ENCODE results near the gene RAB11B.
"Not testable (repeated sequence)": the region's sequence is repeated elsewhere in the genome, so short reads cannot be mapped to it uniquely, and the experiment has no call there.

Gene RAB11B

DNA sequence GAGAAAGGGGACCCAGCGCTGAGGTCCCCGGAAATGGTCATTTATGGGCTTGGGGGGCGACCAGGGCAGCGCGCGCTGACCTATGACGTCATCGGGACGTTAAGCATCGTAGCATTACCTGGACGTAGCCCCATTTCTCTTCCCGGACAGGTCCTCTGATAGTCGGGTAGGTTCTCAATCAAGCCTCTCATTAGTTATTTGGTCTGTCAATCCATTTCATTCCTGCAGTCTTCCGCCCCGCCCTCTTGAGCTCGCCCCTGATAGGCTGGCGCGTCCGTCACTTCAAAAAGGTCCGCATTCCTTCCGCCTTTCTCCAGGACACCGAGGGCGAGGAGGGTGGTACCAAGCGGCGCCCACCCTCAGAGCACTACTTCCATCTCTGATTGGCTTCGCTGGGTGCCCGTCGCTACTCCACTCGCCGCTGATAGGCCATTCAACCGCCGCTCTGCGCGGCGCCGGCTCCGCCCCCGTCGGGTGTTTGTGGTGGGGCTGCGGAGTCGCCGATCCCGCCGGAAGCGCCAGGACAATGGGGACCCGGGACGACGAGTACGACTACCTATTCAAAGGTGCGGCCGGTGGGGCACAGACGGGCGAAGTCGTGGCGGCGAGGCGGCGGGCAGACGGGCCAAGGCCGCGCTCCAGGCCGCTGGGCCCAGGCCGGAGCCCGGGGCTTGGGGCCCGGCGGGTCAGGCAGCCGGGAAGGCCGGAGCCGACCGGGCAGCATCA lies at the start of gene RAB11B:
TSS of gene RAB11B (plus strand) at position 470 of the 726 bp plus-strand sequence. CDS start at position 527, 57 bp downstream.
- Mint-ChIP-seq H3K9me3 (no peaks in the 10 kb centered on the region), H3K27ac (peak within 1 kb of the TSS; percentile 95), H3K4me3 (peak within 1 kb of the TSS; percentile 89), H3K27me3 (ENCODE audit: low read depth) (no peaks in the 10 kb centered on the region), H3K36me3 (ENCODE audit: low read depth) (peaks cover 3% of the 10 kb centered on the region), H3K4me1 (ENCODE audit: low read depth) (peaks cover 15% of the 10 kb centered on the region)

GRCh38 chr19:8341504-8341903 lies 48.7 kb upstream of the RAB11B start:
- not testable (repeated sequence) for H3K36me3 Mint-ChIP-seq (ENCODE audit: low read depth); H3K4me3 Mint-ChIP-seq; H3K27ac Mint-ChIP-seq

GRCh38 chr19:8342316-8342683 lies 47.9 kb upstream of the RAB11B start:
- Mint-ChIP-seq H3K4me1 (ENCODE audit: low read depth) (peaks cover 2% of the 10 kb centered on the region), H3K27ac (no peak overlapping the region), H3K9me3 (no peaks in the 10 kb centered on the region), H3K36me3 (ENCODE audit: low read depth) (no peaks in the 10 kb centered on the region), H3K4me3 (no peak overlapping the region), H3K27me3 (ENCODE audit: low read depth) (peaks cover 54% of the 10 kb centered on the region)

More at GRCh38 chr19:8341504-8341903, 48.7 kb upstream of the RAB11B start:
- not testable (repeated sequence) for H3K9me3 Mint-ChIP-seq; H3K4me1 Mint-ChIP-seq (ENCODE audit: low read depth)
- H3K27me3 Mint-ChIP-seq (ENCODE audit: low read depth) = peaks cover 55% of the 10 kb centered on the region

- H3K4me3 Mint-ChIP-seq = peak within 1 kb of the TSS; percentile 69
- H3K36me3 Mint-ChIP-seq (ENCODE audit: low read depth) = no peaks in the 10 kb centered on the region
- H3K27ac Mint-ChIP-seq = no peak within 1 kb of the TSS
- no peaks in the 10 kb centered on the region for H3K9me3 Mint-ChIP-seq
- peaks cover 2% of the 10 kb centered on the region for H3K4me1 Mint-ChIP-seq (ENCODE audit: low read depth)
- peaks cover 49% of the 10 kb centered on the region for H3K27me3 Mint-ChIP-seq (ENCODE audit: low read depth)
These were observed 47.3 kb upstream of the RAB11B start, which contains the start of gene KANK3 for GRCh38 chr19:8342684-8343482. Gene KANK3 (minus strand): TSS chr19:8343262. CDS start chr19:8337828, 5,434 bp downstream.

- H3K27me3 Mint-ChIP-seq (ENCODE audit: low read depth) = peaks cover 45% of the 10 kb centered on the region
- H3K4me3 Mint-ChIP-seq = peak overlapping the region; percentile 69
These were observed 46.7 kb upstream of the RAB11B start for GRCh38 chr19:8343483-8343844.

DNA sequence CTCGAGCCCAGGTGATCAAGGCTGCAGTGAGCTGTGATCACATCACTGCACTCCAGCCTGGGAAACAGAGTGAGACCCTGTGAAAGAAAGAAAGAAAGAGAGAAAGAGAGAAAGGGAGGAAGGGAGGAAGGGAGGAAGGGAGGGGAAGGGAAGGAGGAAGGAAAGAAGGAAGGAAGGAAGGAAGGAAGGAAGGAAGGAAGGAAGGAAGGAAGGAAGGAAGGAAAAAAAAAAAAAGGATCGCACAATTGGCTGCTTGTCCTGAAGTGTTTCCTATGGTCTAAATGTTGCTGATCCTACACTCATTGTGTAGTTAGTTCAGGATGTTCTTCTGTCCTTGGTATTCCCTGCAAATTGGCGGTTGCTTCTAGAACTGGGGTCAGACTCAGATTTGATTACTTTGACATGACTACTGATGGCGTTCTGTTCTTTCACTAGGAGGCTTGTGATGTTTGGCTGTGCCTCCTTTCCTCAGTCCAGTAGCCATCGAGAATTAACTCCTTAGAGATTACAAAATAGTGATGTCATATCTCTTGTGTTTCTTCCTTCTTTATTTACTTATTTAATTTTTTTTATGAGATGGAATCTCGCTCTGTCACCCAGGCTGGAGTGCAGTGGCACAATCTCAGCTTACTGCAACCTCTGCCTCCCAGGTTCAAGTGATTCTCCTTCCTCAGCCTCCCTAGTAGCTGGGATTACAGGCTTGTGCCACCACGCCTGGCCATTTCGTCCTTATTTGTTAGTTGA lies 40.4 kb upstream of the RAB11B start:
- not testable (repeated sequence) for H3K4me3 Mint-ChIP-seq; H3K36me3 Mint-ChIP-seq (ENCODE audit: low read depth); H3K4me1 Mint-ChIP-seq (ENCODE audit: low read depth); H3K27ac Mint-ChIP-seq; H3K9me3 Mint-ChIP-seq
- H3K27me3 Mint-ChIP-seq (ENCODE audit: low read depth) = peaks cover 24% of the 10 kb centered on the region

More at GRCh38 chr19:8343483-8343844, 46.7 kb upstream of the RAB11B start:
- Mint-ChIP-seq H3K4me1 (ENCODE audit: low read depth) (peaks cover 2% of the 10 kb centered on the region), H3K9me3 (no peaks in the 10 kb centered on the region), H3K27ac (no peak overlapping the region), H3K36me3 (ENCODE audit: low read depth) (no peaks in the 10 kb centered on the region)

GRCh38 chr19:8352134-8352827 lies 37.9 kb upstream of the RAB11B start:
- no peaks in the 10 kb centered on the region for H3K9me3 Mint-ChIP-seq
- no peak overlapping the region for H3K4me3 Mint-ChIP-seq
- H3K36me3 Mint-ChIP-seq (ENCODE audit: low read depth) = no peaks in the 10 kb centered on the region
- H3K27me3 Mint-ChIP-seq (ENCODE audit: low read depth) = peaks cover 20% of the 10 kb centered on the region
- H3K27ac Mint-ChIP-seq = no peak overlapping the region
- peaks cover 8% of the 10 kb centered on the region for H3K4me1 Mint-ChIP-seq (ENCODE audit: low read depth)

DNA sequence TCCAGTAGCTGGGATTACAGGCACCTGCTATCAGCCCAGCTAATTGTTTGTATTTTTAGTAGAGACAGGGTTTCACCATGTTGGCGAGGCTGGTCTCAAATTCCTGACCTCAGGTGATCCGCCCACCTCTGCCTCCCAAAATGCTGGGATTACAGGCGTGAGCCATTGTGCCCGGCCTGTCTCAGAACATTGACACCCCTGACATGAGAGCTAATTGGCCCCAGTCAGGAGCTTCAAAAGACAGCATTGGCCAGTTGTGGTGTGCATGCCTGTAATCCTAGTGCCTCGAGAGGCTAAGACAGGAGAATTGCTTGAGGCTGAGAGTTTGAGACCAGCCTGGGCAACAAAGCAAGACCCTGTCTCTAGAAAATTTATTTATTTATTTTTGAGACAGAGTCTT lies 37.3 kb upstream of the RAB11B start:
- not testable (repeated sequence) for H3K9me3 Mint-ChIP-seq

DNA sequence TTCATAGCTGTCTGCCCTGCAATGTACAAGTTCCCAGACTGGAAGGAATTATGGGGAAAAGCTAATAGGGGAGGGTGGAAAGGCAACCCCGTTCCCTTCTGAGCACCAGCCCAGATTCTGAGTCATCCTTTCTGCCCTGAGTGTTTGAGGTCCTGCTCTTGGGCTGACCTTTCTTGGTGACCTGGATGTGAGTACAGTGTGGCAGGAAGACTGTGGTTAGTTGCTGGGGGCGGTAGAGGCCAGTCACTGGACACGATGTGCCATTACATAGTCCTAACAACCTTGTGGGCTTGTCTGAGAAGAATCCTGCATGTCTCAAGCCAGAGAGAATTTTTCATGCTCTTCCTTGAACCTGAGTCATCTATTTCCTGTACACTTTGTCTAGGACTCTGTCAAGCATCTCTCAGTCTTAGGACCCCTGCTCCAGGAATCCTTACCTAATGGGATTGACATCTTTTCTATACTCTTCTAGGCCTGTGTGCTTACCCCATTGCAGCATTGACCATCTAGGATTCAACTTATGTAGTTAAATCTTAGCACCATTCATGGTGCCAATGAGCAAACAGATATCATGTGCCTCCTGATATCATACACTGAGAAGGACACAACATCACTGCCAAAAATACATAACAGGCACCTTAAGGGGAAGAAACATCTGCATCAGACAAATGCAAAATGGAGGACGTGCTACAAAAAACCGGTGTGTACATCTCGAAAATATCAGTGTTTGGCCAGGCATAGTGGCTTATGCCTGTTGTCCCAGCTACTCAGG lies 34.3 kb upstream of the RAB11B start:
- H3K27ac Mint-ChIP-seq = no peak overlapping the region
- H3K9me3 Mint-ChIP-seq = no peaks in the 10 kb centered on the region
- peaks cover 8% of the 10 kb centered on the region for H3K4me1 Mint-ChIP-seq (ENCODE audit: low read depth)
- no peak overlapping the region for H3K4me3 Mint-ChIP-seq
- peaks cover 18% of the 10 kb centered on the region for H3K27me3 Mint-ChIP-seq (ENCODE audit: low read depth)
- no peaks in the 10 kb centered on the region for H3K36me3 Mint-ChIP-seq (ENCODE audit: low read depth)

More for the DNA sequence above, 37.3 kb upstream of the RAB11B start:
- peaks cover 20% of the 10 kb centered on the region for H3K27me3 Mint-ChIP-seq (ENCODE audit: low read depth)
- not testable (repeated sequence) for H3K4me3 Mint-ChIP-seq; H3K4me1 Mint-ChIP-seq (ENCODE audit: low read depth); H3K36me3 Mint-ChIP-seq (ENCODE audit: low read depth); H3K27ac Mint-ChIP-seq

- Mint-ChIP-seq H3K27me3 (ENCODE audit: low read depth) (peaks cover 8% of the 10 kb centered on the region), H3K27ac (no peak overlapping the region), H3K4me1 (ENCODE audit: low read depth) (peaks cover 7% of the 10 kb centered on the region), H3K36me3 (ENCODE audit: low read depth) (no peaks in the 10 kb centered on the region), H3K4me3 (no peak overlapping the region), H3K9me3 (no peaks in the 10 kb centered on the region)
These were observed 33.1 kb upstream of the RAB11B start for GRCh38 chr19:8357007-8357521.

GRCh38 chr19:8358948-8359347 lies 31.2 kb upstream of the RAB11B start:
- Mint-ChIP-seq H3K27ac (no peak overlapping the region), H3K4me1 (ENCODE audit: low read depth) (peaks cover 12% of the 10 kb centered on the region), H3K9me3 (no peaks in the 10 kb centered on the region), H3K4me3 (no peak overlapping the region), H3K27me3 (ENCODE audit: low read depth) (peaks cover 14% of the 10 kb centered on the region), H3K36me3 (ENCODE audit: low read depth) (no peaks in the 10 kb centered on the region)

GRCh38 chr19:8360196-8360595 lies 30.0 kb upstream of the RAB11B start:
- Mint-ChIP-seq H3K9me3 (no peaks in the 10 kb centered on the region), H3K27ac (no peak overlapping the region), H3K4me1 (ENCODE audit: low read depth) (peaks cover 15% of the 10 kb centered on the region)

DNA sequence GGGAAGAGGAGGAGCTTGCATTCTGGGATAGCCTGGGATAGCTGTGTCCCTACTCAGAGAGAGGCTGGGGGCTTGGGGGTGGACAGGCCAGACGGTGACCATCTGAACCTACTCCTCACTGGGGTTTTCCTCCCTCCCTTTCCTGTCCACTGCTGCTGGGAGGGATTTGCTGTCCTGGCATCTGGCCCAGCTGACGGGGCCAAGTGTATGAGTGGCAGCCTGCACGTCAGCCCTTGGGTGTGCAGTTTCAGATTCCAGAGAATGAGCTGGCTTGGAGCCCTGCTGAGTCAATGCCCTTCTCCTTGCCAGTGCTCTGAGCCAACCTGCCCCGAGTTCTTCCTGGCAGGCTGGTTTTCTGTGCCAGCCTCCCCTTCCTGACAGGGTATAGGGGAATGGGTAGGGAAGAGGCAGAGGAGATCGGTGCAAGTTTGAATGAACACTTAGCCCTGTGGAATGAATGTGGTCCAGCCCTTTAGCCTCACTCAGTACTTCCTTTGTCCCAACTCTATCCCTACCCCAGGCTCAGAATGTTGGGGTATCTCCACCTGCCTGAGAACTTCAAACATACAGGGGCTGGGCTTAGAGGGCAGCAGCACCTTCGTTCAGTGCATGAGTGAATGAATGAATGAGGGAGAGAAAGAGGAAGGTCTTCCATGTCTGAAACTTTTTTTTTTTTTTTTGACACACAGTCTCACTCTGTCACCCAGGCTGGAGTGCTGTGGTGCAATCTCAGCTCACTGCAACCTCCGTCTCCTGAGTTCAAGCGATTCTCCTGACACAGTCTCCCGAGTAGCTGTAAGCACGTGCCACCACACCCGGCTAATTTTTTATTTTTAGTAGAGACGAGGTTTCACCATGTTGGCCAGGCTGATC lies 28.0 kb upstream of the RAB11B start:
- H3K27ac Mint-ChIP-seq = no peak overlapping the region
- peak overlapping the region; percentile 62 for H3K4me3 Mint-ChIP-seq
- no peaks in the 10 kb centered on the region for H3K36me3 Mint-ChIP-seq (ENCODE audit: low read depth)
- peaks cover 10% of the 10 kb centered on the region for H3K4me1 Mint-ChIP-seq (ENCODE audit: low read depth)
- peaks cover 37% of the 10 kb centered on the region for H3K27me3 Mint-ChIP-seq (ENCODE audit: low read depth)
- no peaks in the 10 kb centered on the region for H3K9me3 Mint-ChIP-seq

More at GRCh38 chr19:8360196-8360595, 30.0 kb upstream of the RAB11B start:
- Mint-ChIP-seq H3K27me3 (ENCODE audit: low read depth) (peaks cover 20% of the 10 kb centered on the region), H3K4me3 (no peak overlapping the region), H3K36me3 (ENCODE audit: low read depth) (no peaks in the 10 kb centered on the region)

All from T-helper 1 cell treated with Interleukin-12 subunit alpha and Interleukin-12 subunit beta and Interleukin-4 antibody, amounts not matched to agents 30 μg/mL and 1 μg/mL, for 36 hours (primary cell).